Spleen (tissue), 11 donors: ENCODE results near the gene ENTPD1. TPM values are rescaled to one million over a fixed set of nuclear protein-coding genes. Genes with fewer than 3 reads are reported as not detected.
A peak's percentile ranks its signal among the peaks of the same experiment; 100 is the strongest.

Experiments used
- DNase-seq: peaks from one replicate; pipeline ENCODE4 v3.0.0-alpha.2; 2020
- H3K27ac ChIP-seq, 8 donors: fragments of 200-600 bp; sonication (generic) in 7 of 8; 1 replicate in 4 of 8; 2 replicates in 4 of 8; pipeline versions ENCODE4 v1.5.0 to v1.8.0; 2016 to 2021; ENCODE audit warnings: inconsistent platforms in 4 of 8, mild to moderate bottlenecking in 4 of 8, moderate library complexity in 1 of 8
- H3K27me3 ChIP-seq, 7 donors: fragments of 200-600 bp; sonication (generic) in 6 of 7; replicated peaks in 1 of 7; 1 replicate in 4 of 7; 2 replicates in 3 of 7; pipeline versions ENCODE4 v1.5.0 to v1.8.0; 2016 to 2021; ENCODE audit warnings: inconsistent platforms in 3 of 7, mild to moderate bottlenecking in 1 of 7
- H3K36me3 ChIP-seq, 6 donors: fragments of 200-600 bp; sonication (generic) in 5 of 6; 1 replicate in 4 of 6; 2 replicates in 2 of 6; pipeline versions ENCODE4 v1.5.0 to v1.8.0; 2016 to 2021; ENCODE audit warnings: inconsistent platforms in 2 of 6
- H3K4me1 ChIP-seq, 6 donors: fragments of 200-600 bp; sonication (generic) in 5 of 6; 1 replicate in 3 of 6; 2 replicates in 3 of 6; pipeline versions ENCODE4 v1.5.0 to v1.8.0; 2016 to 2021; ENCODE audit warnings: inconsistent platforms in 3 of 6
- H3K4me3 ChIP-seq, 8 donors: fragments of 200-600 bp; sonication (generic) in 7 of 8; 1 replicate in 4 of 8; 2 replicates in 4 of 8; pipeline versions ENCODE4 v1.5.0 to v1.8.0; 2016 to 2021; ENCODE audit warnings: inconsistent platforms in 4 of 8, mild to moderate bottlenecking in 4 of 8, moderate library complexity in 2 of 8
- H3K9me3 ChIP-seq, 8 donors: fragments of 200-600 bp; sonication (generic) in 7 of 8; 1 replicate in 4 of 8; 2 replicates in 4 of 8; pipeline versions ENCODE4 v1.5.0 to v1.8.0; 2016 to 2021; ENCODE audit warnings: inconsistent platforms in 4 of 8
- CTCF ChIP-seq, 11 experiments: fragments of 200-600 bp in 7 of 11; fragments of 450-650 bp in 4 of 11; sonication (generic) in 4 of 11; IDR thresholded peaks in 8 of 11; conservative IDR thresholded peaks in 3 of 11; 1 replicate in 7 of 11; 2 replicates in 4 of 11; pipeline versions ENCODE4 v1.4.0 to v1.8.0; 2016 to 2021; ENCODE audit warnings: antibody characterized with exemption in 11 of 11, inconsistent platforms in 4 of 11, mild to moderate bottlenecking in 1 of 11
- POLR2A ChIP-seq, 3 donors: fragments of 450-650 bp; IDR thresholded peaks; one replicate each; pipeline ENCODE4 v1.5.1; 2017; ENCODE audit warnings: antibody characterized with exemption in 3 of 3, mild to moderate bottlenecking in 1 of 3
- POLR2AphosphoS5 ChIP-seq, 3 donors: sonication (generic); formaldehyde crosslinking; IDR thresholded peaks; one replicate each; pipeline ENCODE4 v1.5.1; 2017; ENCODE audit warnings: antibody characterized with exemption in 3 of 3
- WGBS, 5 donors: extraction: QIAGEN DNeasy Blood & Tissue Kit in 3 of 5; methylation state at CpG; one replicate each; pipeline versions ENCODE4 v1.1.5 to v1.1.7; 2013 to 2018; 5-methylcytosine and 5-hydroxymethylcytosine counted together
- intact Hi-C: fragments of 100-400 bp; cut with DNase I; formaldehyde crosslinking; loops from one replicate; pipeline ENCODE4 v1.15.0; 2023; ENCODE audit warnings: low total_unique reads
- polyA plus RNA-seq, 3 donors: library from polyadenylated mRNA; stranded (reverse); fragments of 200-250 nt; gene quantifications; one replicate each; pipeline ENCODE4 v1.2.1, GENCODE V29; 2013
- total RNA-seq, 7 donors: library from RNA; depleted of rRNA in 3 of 7; stranded (reverse); fragments of >200 nt in 3 of 7; fragmentation: NEBNext Ultra II Directional in 4 of 7; extraction: Animal tissue kit (Norgen Biotek cat#: 25700) in 4 of 7; gene quantifications; one replicate each; pipeline versions ENCODE4 v1.1.0 to v1.2.1, GENCODE V29; 2016 to 2021
- donor health status: healthy with polysubstance abuse.
- donor health status: DM: no; HTN: no; CAD: no; lungs with moderate emphysema.
- donor health status: DM: no; HTN: no; CAD: no.
- donor health status: Bipolar disorder and iron deficiency.
- donor health status: healthy.
- donor health status: DM: no; HTN: no; CAD: no.
- donor health status: DM: yes; HTN: yes; CAD: no.

The ENTPD1 gene
- total and polyA plus RNA-seq, 10 donors: 14.1 to 92.9 (median 62.9) TPM

GRCh38 chr10:95835149-95835860 is 79.3 kb downstream of the ENTPD1 start:
- 87 to 93% (median 92%) methylated on average over 2 of the region's 2 CpGs for WGBS, 5 donors
- H3K36me3 ChIP-seq: peaks cover 0 to 13% (median 0%) of the 10 kb centered on the region in 6 donors

GRCh38 chr10:95835911-95836310 is 79.9 kb downstream of the ENTPD1 start:
- Histone ChIP-seq H3K4me1 (peaks cover 13 to 100% (median 61%) of the 10 kb centered on the region in 6 donors), H3K9me3 (no peaks in the 10 kb centered on the region), H3K4me3 (no peak overlapping the region), H3K36me3 (peaks cover 0 to 19% (median 0%) of the 10 kb centered on the region in 6 donors), H3K27ac (peak overlapping the region in 7 of 8 donors; percentile 3 to 88 (median 80)), H3K27me3 (no peaks in the 10 kb centered on the region)
- no peak for TF ChIP-seq POLR2A (IDR thresholded peaks at IDR 0.05)
- no peak for TF ChIP-seq CTCF (IDR thresholded peaks at IDR 0.05 in 8 of 11, conservative IDR thresholded peaks at IDR 0.05 in 3 of 11)
- no peak for TF ChIP-seq POLR2AphosphoS5 (IDR thresholded peaks at IDR 0.05)
- intact Hi-C loops: loop anchor here (10.0 kb wide), 1 partner anchor 71 kb away; no protein-coding TSS in a partner anchor
- DNase-seq: no peak

More at GRCh38 chr10:95835149-95835860, 79.3 kb downstream of the ENTPD1 start:
- Histone ChIP-seq H3K4me3 (no peak overlapping the region), H3K4me1 (peaks cover 17 to 100% (median 59%) of the 10 kb centered on the region in 6 donors), H3K27me3 (no peaks in the 10 kb centered on the region), H3K9me3 (no peaks in the 10 kb centered on the region), H3K27ac (peak overlapping the region in 7 of 8 donors; percentile 3 to 88 (median 80))
- DNase-seq: no peak
- TF ChIP-seq POLR2A (IDR thresholded peaks at IDR 0.05) (no peak), POLR2AphosphoS5 (IDR thresholded peaks at IDR 0.05) (no peak), CTCF (IDR thresholded peaks at IDR 0.05 in 8 of 11, conservative IDR thresholded peaks at IDR 0.05 in 3 of 11) (no peak)
- intact Hi-C loops: loop anchor here (10.0 kb wide), 1 partner anchor 71 kb away; no protein-coding TSS in a partner anchor

GRCh38 chr10:95836610-95837355 is 80.8 kb downstream of the ENTPD1 start:
- H3K4me1 ChIP-seq: peaks cover 18 to 100% (median 64%) of the 10 kb centered on the region in 6 donors
- TF ChIP-seq POLR2A (IDR thresholded peaks at IDR 0.05) (no peak), POLR2AphosphoS5 (IDR thresholded peaks at IDR 0.05) (no peak), CTCF (IDR thresholded peaks at IDR 0.05 in 8 of 11, conservative IDR thresholded peaks at IDR 0.05 in 3 of 11) (no peak)
- intact Hi-C loops: loop anchor here (10.0 kb wide), 1 partner anchor 72 kb away; no protein-coding TSS in a partner anchor
- peaks cover 0 to 18% (median 0%) of the 10 kb centered on the region in 6 donors for H3K36me3 ChIP-seq
- no peak overlapping the region for H3K4me3 ChIP-seq
- H3K27me3 ChIP-seq: no peaks in the 10 kb centered on the region
- no peaks in the 10 kb centered on the region for H3K9me3 ChIP-seq
- 61 to 70% (median 64%) methylated on average over 5 of the region's 5 CpGs for WGBS, 5 donors
- H3K27ac ChIP-seq: peak overlapping the region; percentile 26 to 88 (median 81)
- DNase-seq: no peak
